Naive thymus-derived CD4-positive, alpha-beta T cell (primary cell): Measurements from ENCODE around the gene TGFB2. TPM values are rescaled to one million over a fixed set of nuclear protein-coding genes. Genes with fewer than 3 reads are reported as not detected.

Source experiments
- ATAC-seq: fragments of 150-1000 bp; cut with Tn5 transposase; 2 replicates; pipeline ENCODE4 v1.10.0; 2021; ENCODE audit warnings: mild to moderate bottlenecking, moderate library complexity
- CTCF ChIA-PET: fragments of 350-600 bp; sonication (Branson Sonifier 250); formaldehyde crosslinking; loops from one replicate; lab custom pipeline; 2021; ENCODE audit warnings: antibody characterized with exemption; lab: Charles Lee
- POLR2A ChIA-PET: fragments of 350-600 bp; sonication (Branson Sonifier 250); formaldehyde crosslinking; loops from one replicate; lab custom pipeline; 2021; ENCODE audit warnings: antibody characterized with exemption, inconsistent platforms; lab: Charles Lee
- DNase-seq, 9 donors: peaks; one replicate each; pipeline versions ENCODE4 v3.0.0 to v3.0.0-alpha.2; 2020 to 2022; ENCODE audit warnings: mixed read lengths in 1 of 9
- H3K27ac ChIP-seq: one replicate; pipeline ENCODE4 v1.7.0; 2013; ENCODE audit warnings: mild to moderate bottlenecking, low read depth, low read length, moderate library complexity
- H3K27me3 ChIP-seq, 2 donors: one replicate each; pipeline ENCODE4 v1.7.0; 2013; ENCODE audit warnings: low read length in 2 of 2, mild to moderate bottlenecking in 2 of 2, moderate library complexity in 2 of 2; ENCODE audit not compliant: control insufficient read depth in 2 of 2, insufficient read depth in 2 of 2
- H3K36me3 ChIP-seq, 3 experiments: 1 replicate in 2 of 3; 2 replicates in 1 of 3; pipeline ENCODE4 v1.7.0; 2013; ENCODE audit warnings: low read length in 3 of 3, mild to moderate bottlenecking in 3 of 3, moderate library complexity in 1 of 3; ENCODE audit not compliant: insufficient read depth in 3 of 3, control insufficient read depth in 2 of 3
- H3K4me1 ChIP-seq, 2 donors: one replicate each; pipeline ENCODE4 v1.7.0; 2013; ENCODE audit warnings: low read length in 2 of 2, mild to moderate bottlenecking in 2 of 2, moderate library complexity in 1 of 2; ENCODE audit not compliant: control insufficient read depth in 2 of 2, insufficient read depth in 2 of 2
- H3K4me3 ChIP-seq: 2 replicates; pipeline ENCODE4 v1.7.0; 2013; ENCODE audit warnings: mild to moderate bottlenecking, low read length
- H3K9me3 ChIP-seq, 3 experiments: 1 replicate in 2 of 3; 2 replicates in 1 of 3; pipeline ENCODE4 v1.7.0; 2013; ENCODE audit warnings: low read length in 3 of 3; ENCODE audit not compliant: control insufficient read depth in 2 of 3
- H3K27ac Mint-ChIP-seq, 9 donors: one replicate each; pipeline ENCODE4 v1.8.0; 2020 to 2022; ENCODE audit warnings: mixed read lengths in 9 of 9, mild to moderate bottlenecking in 8 of 9, moderate library complexity in 5 of 9, inconsistent platforms in 2 of 9
- H3K27me3 Mint-ChIP-seq, 5 donors: one replicate each; pipeline ENCODE4 v1.8.0; 2021 to 2022; ENCODE audit warnings: mixed read lengths in 5 of 5, mild to moderate bottlenecking in 1 of 5
- H3K36me3 Mint-ChIP-seq, 5 donors: one replicate each; pipeline ENCODE4 v1.8.0; 2020 to 2022; ENCODE audit warnings: mixed read lengths in 5 of 5, mild to moderate bottlenecking in 3 of 5, inconsistent platforms in 1 of 5
- H3K4me1 Mint-ChIP-seq, 7 donors: one replicate each; pipeline ENCODE4 v1.8.0; 2020 to 2022; ENCODE audit warnings: mixed read lengths in 7 of 7, mild to moderate bottlenecking in 3 of 7, inconsistent platforms in 1 of 7
- H3K4me3 Mint-ChIP-seq, 10 donors: one replicate each; pipeline ENCODE4 v1.8.0; 2020 to 2022; ENCODE audit warnings: mild to moderate bottlenecking in 10 of 10, mixed read lengths in 10 of 10, moderate library complexity in 6 of 10, inconsistent platforms in 2 of 10
- H3K9me3 Mint-ChIP-seq, 11 donors: one replicate each; pipeline ENCODE4 v1.8.0; 2020 to 2022; ENCODE audit warnings: mixed read lengths in 11 of 11, mild to moderate bottlenecking in 4 of 11, inconsistent platforms in 1 of 11, moderate library complexity in 1 of 11
- intact Hi-C, 2 donors: fragments of 100-400 bp; cut with micrococcal nuclease; formaldehyde crosslinking; loops; one replicate each; pipeline ENCODE4 v1.15.1; 2023
- polyA plus RNA-seq, 2 donors: library from polyadenylated mRNA; unstranded; fragments of 300-500 nt; fragmentation: Illumina TruSeq; gene quantifications; one replicate each; pipeline ENCODE4 v1.2.3, GENCODE V29; 2021
- total RNA-seq, 6 experiments: library from RNA in 5 of 6; stranded (reverse) in 5 of 6; gene quantifications; 1 replicate in 5 of 6; 2 replicates in 1 of 6; pipeline ENCODE4 v1.2.3 and lab custom pipeline; 2021 to 2026

TGFB2 gene
- total and polyA plus RNA-seq, 7 experiments from 2014 or later: not detected

GRCh38 chr1:218411101-218411500 is 66.0 kb downstream of the TGFB2 start:
- H3K27ac ChIP-seq: no peak overlapping the region
- no peaks in the 10 kb centered on the region for H3K4me1 ChIP-seq
- DNase-seq (no peak), ATAC-seq (no peak)
- no peaks in the 10 kb centered on the region for H3K9me3 ChIP-seq
- H3K36me3 ChIP-seq: no peaks in the 10 kb centered on the region
- intact Hi-C loops: no loop called here
- H3K27me3 Mint-ChIP-seq: peaks cover 0 to 7% (median 0%) of the 10 kb centered on the region in 5 donors
- H3K4me3 Mint-ChIP-seq: no peak overlapping the region
- no peak overlapping the region for H3K27ac Mint-ChIP-seq
- ChIA-PET CTCF (no interaction called here), POLR2A (no interaction called here)
- H3K9me3 Mint-ChIP-seq: peaks cover 0 to 5% (median 0%) of the 10 kb centered on the region in 11 donors
- no peaks in the 10 kb centered on the region for H3K4me1 Mint-ChIP-seq
- H3K27me3 ChIP-seq: no peaks in the 10 kb centered on the region
- H3K4me3 ChIP-seq: no peak overlapping the region
- no peaks in the 10 kb centered on the region for H3K36me3 Mint-ChIP-seq

GRCh38 chr1:218412171-218412570 is 67.0 kb downstream of the TGFB2 start:
- H3K27ac ChIP-seq: no peak overlapping the region
- H3K4me1 Mint-ChIP-seq: no peaks in the 10 kb centered on the region
- no peaks in the 10 kb centered on the region for H3K27me3 ChIP-seq
- POLR2A ChIA-PET: no interaction called here
- no peaks in the 10 kb centered on the region for H3K9me3 ChIP-seq
- DNase-seq (no peak), ATAC-seq (no peak)
- no peaks in the 10 kb centered on the region for H3K4me1 ChIP-seq
- no peaks in the 10 kb centered on the region for H3K36me3 ChIP-seq
- H3K27me3 Mint-ChIP-seq: peaks cover 0 to 7% (median 0%) of the 10 kb centered on the region in 5 donors
- no peak overlapping the region for H3K4me3 ChIP-seq
- H3K27ac Mint-ChIP-seq: no peak overlapping the region
- CTCF ChIA-PET: no interaction called here
- H3K9me3 Mint-ChIP-seq: peaks cover 0 to 11% (median 6%) of the 10 kb centered on the region in 11 donors
- H3K36me3 Mint-ChIP-seq: peaks cover 0 to 5% (median 0%) of the 10 kb centered on the region in 5 donors
- no peak overlapping the region for H3K4me3 Mint-ChIP-seq
- intact Hi-C loops: no loop called here

GRCh38 chr1:218413179-218413578 is 68.0 kb downstream of the TGFB2 start:
- H3K4me3 ChIP-seq: no peak overlapping the region
- intact Hi-C loops: no loop called here
- Mint-ChIP-seq H3K4me1 (no peaks in the 10 kb centered on the region), H3K27ac (no peak overlapping the region), H3K27me3 (peaks cover 0 to 7% (median 0%) of the 10 kb centered on the region in 5 donors), H3K9me3 (peaks cover 0 to 15% (median 7%) of the 10 kb centered on the region in 11 donors), H3K36me3 (peaks cover 0 to 5% (median 0%) of the 10 kb centered on the region in 5 donors), H3K4me3 (no peak overlapping the region)
- no peaks in the 10 kb centered on the region for H3K4me1 ChIP-seq
- ChIA-PET CTCF (no interaction called here), POLR2A (no interaction called here)
- no peaks in the 10 kb centered on the region for H3K27me3 ChIP-seq
- DNase-seq (no peak), ATAC-seq (no peak)
- no peaks in the 10 kb centered on the region for H3K36me3 ChIP-seq
- H3K27ac ChIP-seq: no peak overlapping the region
- no peaks in the 10 kb centered on the region for H3K9me3 ChIP-seq

GRCh38 chr1:218414060-218414728 is 69.1 kb downstream of the TGFB2 start:
- POLR2A ChIA-PET: no interaction called here
- Histone ChIP-seq H3K27me3 (no peaks in the 10 kb centered on the region), H3K27ac (no peak overlapping the region), H3K9me3 (no peaks in the 10 kb centered on the region), H3K36me3 (no peaks in the 10 kb centered on the region), H3K4me1 (no peaks in the 10 kb centered on the region), H3K4me3 (no peak overlapping the region)
- Mint-ChIP-seq H3K9me3 (peaks cover 0 to 25% (median 12%) of the 10 kb centered on the region in 11 donors), H3K27me3 (peaks cover 0 to 7% (median 0%) of the 10 kb centered on the region in 5 donors), H3K36me3 (peaks cover 0 to 5% (median 0%) of the 10 kb centered on the region in 5 donors), H3K4me3 (no peak overlapping the region), H3K4me1 (no peaks in the 10 kb centered on the region), H3K27ac (no peak overlapping the region)
- DNase-seq (no peak), ATAC-seq (no peak)
- CTCF ChIA-PET: no interaction called here
- intact Hi-C loops: no loop called here

- Mint-ChIP-seq H3K4me1 (no peaks in the 10 kb centered on the region), H3K4me3 (no peak overlapping the region), H3K27ac (no peak overlapping the region), H3K9me3 (peaks cover 0 to 27% (median 12%) of the 10 kb centered on the region in 11 donors), H3K36me3 (peaks cover 0 to 5% (median 0%) of the 10 kb centered on the region in 5 donors), H3K27me3 (peaks cover 0 to 4% (median 0%) of the 10 kb centered on the region in 5 donors)
- Histone ChIP-seq H3K27me3 (no peaks in the 10 kb centered on the region), H3K9me3 (no peaks in the 10 kb centered on the region), H3K4me1 (no peaks in the 10 kb centered on the region), H3K4me3 (no peak overlapping the region), H3K27ac (no peak overlapping the region), H3K36me3 (no peaks in the 10 kb centered on the region)
- no peak for ATAC-seq
- intact Hi-C loops: no loop called here
- ChIA-PET CTCF (no interaction called here), POLR2A (no interaction called here)
- no peak for DNase-seq
These were observed 70.6 kb downstream of the TGFB2 start for GRCh38 chr1:218415726-218416125.

GRCh38 chr1:218421531-218421930 is 76.4 kb downstream of the TGFB2 start:
- Mint-ChIP-seq H3K9me3 (peaks cover 0 to 22% (median 9%) of the 10 kb centered on the region in 11 donors), H3K36me3 (peaks cover 0 to 5% (median 0%) of the 10 kb centered on the region in 5 donors), H3K4me1 (no peaks in the 10 kb centered on the region), H3K27me3 (peaks cover 0 to 25% (median 4%) of the 10 kb centered on the region in 5 donors), H3K4me3 (no peak overlapping the region), H3K27ac (no peak overlapping the region)
- intact Hi-C loops: no loop called here
- H3K9me3 ChIP-seq: no peaks in the 10 kb centered on the region
- no peaks in the 10 kb centered on the region for H3K36me3 ChIP-seq
- ChIA-PET POLR2A (no interaction called here), CTCF (no interaction called here)
- H3K4me1 ChIP-seq: no peaks in the 10 kb centered on the region
- no peak overlapping the region for H3K4me3 ChIP-seq
- H3K27me3 ChIP-seq: no peaks in the 10 kb centered on the region
- no peak for ATAC-seq
- no peak for DNase-seq
- H3K27ac ChIP-seq: no peak overlapping the region

- Mint-ChIP-seq H3K4me3 (no peak overlapping the region), H3K36me3 (peaks cover 0 to 3% (median 0%) of the 10 kb centered on the region in 5 donors)
These were observed 79.4 kb downstream of the TGFB2 start for GRCh38 chr1:218424502-218424901.

More at GRCh38 chr1:218424502-218424901, 79.4 kb downstream of the TGFB2 start:
- Mint-ChIP-seq H3K4me1 (no peaks in the 10 kb centered on the region), H3K27me3 (peaks cover 0 to 25% (median 4%) of the 10 kb centered on the region in 5 donors), H3K27ac (no peak overlapping the region), H3K9me3 (no peaks in the 10 kb centered on the region)
- ATAC-seq (no peak), DNase-seq (no peak)
- CTCF ChIA-PET: no interaction called here
- no peaks in the 10 kb centered on the region for H3K27me3 ChIP-seq
- no peak overlapping the region for H3K4me3 ChIP-seq
- POLR2A ChIA-PET: no interaction called here
- H3K4me1 ChIP-seq: no peaks in the 10 kb centered on the region
- no peaks in the 10 kb centered on the region for H3K9me3 ChIP-seq
- intact Hi-C loops: no loop called here
- no peaks in the 10 kb centered on the region for H3K36me3 ChIP-seq
- H3K27ac ChIP-seq: no peak overlapping the region
